Activated T-cell treated with anti-CD3 and anti-CD28 coated beads, Interleukin-2, amount 50 U/mL, for 4 hours (primary cell): Measurements from ENCODE around the gene CADPS2. TPM values are rescaled to one million over a fixed set of nuclear protein-coding genes. Genes with fewer than 3 reads are reported as not detected.
"Not testable (repeated sequence)": the region's sequence is repeated elsewhere in the genome, so short reads cannot be mapped to it uniquely, and the experiment has no call there.

Experiments used
- ATAC-seq, 2 donors: fragments of 200-7000 bp; cut with Tn5 transposase; one replicate each; pipeline ENCODE4 v1.10.0; 2021
- DNase-seq: peaks from one replicate; pipeline ENCODE4 v3.0.0-alpha.2; 2020
- H3K27me3 Mint-ChIP-seq: one replicate; pipeline ENCODE4 v1.8.0; 2021; ENCODE audit warnings: low read depth, mixed read lengths
- H3K36me3 Mint-ChIP-seq: one replicate; pipeline ENCODE4 v1.8.0; 2022; ENCODE audit warnings: mixed read lengths; ENCODE audit not compliant: insufficient read depth
- H3K4me1 Mint-ChIP-seq: one replicate; pipeline ENCODE4 v1.8.0; 2021; ENCODE audit warnings: low read depth, mixed read lengths
- H3K4me3 Mint-ChIP-seq: one replicate; pipeline ENCODE4 v1.8.0; 2021; ENCODE audit warnings: mild to moderate bottlenecking, moderate library complexity, mixed read lengths
- H3K9me3 Mint-ChIP-seq: one replicate; pipeline ENCODE4 v1.8.0; 2021; ENCODE audit warnings: mixed read lengths
- total RNA-seq, 3 donors: library from RNA; stranded (reverse); gene quantifications; one replicate each; pipeline ENCODE4 v1.2.1, GENCODE V29; 2021

CADPS2 gene
- total RNA-seq, 3 donors from 2014 or later: 0.11 to 0.18 (median 0.16) TPM

- H3K4me1 Mint-ChIP-seq: no peaks in the 10 kb centered on the region
- no peaks in the 10 kb centered on the region for H3K36me3 Mint-ChIP-seq
- no peak overlapping the region for H3K4me3 Mint-ChIP-seq
- DNase-seq (no peak), ATAC-seq (no peak)
- H3K27me3 Mint-ChIP-seq: no peaks in the 10 kb centered on the region
- peaks cover 11% of the 10 kb centered on the region for H3K9me3 Mint-ChIP-seq
Measured at GRCh38 chr7:122675011-122675410, 211.2 kb downstream of the CADPS2 start.

- ATAC-seq: no peak
- Mint-ChIP-seq H3K36me3 (no peaks in the 10 kb centered on the region), H3K27me3 (no peaks in the 10 kb centered on the region), H3K4me3 (no peak overlapping the region), H3K9me3 (peaks cover 9% of the 10 kb centered on the region), H3K4me1 (no peaks in the 10 kb centered on the region)
- no peak for DNase-seq
Measured at GRCh38 chr7:122674502-122674901, 211.8 kb downstream of the CADPS2 start.

DNA sequence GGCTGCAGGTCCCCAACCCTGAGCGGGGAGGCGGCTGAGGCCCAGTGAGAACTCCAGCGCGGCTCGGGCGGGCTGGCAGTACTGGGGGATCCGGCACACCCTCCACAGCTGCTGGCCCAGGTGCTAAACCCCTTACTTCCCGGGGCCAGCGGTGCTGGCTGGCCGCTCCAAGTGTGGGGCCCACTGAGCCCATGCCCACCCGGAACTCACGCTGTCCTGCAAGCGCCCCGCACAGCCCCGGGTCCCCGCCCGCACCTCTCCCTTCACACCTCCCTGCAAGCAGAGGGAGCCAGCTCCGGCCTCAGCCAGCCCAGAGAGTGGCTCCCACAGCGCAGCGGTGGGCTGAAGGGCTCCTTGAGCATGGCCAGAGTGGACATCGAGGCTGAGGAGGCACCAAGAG is 212.3 kb downstream of the CADPS2 start:
- no peaks in the 10 kb centered on the region for H3K4me1 Mint-ChIP-seq
- ATAC-seq: no peak
- H3K9me3 Mint-ChIP-seq: peaks cover 7% of the 10 kb centered on the region
- no peaks in the 10 kb centered on the region for H3K36me3 Mint-ChIP-seq
- no peak overlapping the region for H3K4me3 Mint-ChIP-seq
- no peak for DNase-seq
- H3K27me3 Mint-ChIP-seq: no peaks in the 10 kb centered on the region

DNA sequence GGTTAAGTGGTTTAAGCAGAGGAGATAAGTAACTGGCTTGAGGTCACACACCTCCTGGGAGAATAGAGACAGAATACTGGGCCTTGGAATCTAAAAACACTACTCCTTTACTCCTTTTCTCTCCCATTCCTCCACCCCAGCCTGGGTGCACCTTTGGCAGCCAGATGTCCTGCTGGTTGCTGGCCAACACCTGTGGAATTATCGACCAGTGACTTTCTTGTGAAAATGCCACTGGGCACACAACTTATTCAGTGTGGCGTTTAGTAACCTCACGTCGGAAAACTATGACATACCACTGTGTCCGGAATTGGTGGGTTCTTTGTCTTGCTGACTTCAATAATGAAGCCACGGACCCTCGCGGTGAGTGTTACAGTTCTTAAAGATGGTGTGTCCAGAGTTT is 213.7 kb downstream of the CADPS2 start:
- Mint-ChIP-seq H3K27me3 (no peaks in the 10 kb centered on the region), H3K36me3 (no peaks in the 10 kb centered on the region), H3K4me1 (no peaks in the 10 kb centered on the region), H3K4me3 (no peak overlapping the region), H3K9me3 (peaks cover 7% of the 10 kb centered on the region)
- ATAC-seq: no peak
- no peak for DNase-seq

DNA sequence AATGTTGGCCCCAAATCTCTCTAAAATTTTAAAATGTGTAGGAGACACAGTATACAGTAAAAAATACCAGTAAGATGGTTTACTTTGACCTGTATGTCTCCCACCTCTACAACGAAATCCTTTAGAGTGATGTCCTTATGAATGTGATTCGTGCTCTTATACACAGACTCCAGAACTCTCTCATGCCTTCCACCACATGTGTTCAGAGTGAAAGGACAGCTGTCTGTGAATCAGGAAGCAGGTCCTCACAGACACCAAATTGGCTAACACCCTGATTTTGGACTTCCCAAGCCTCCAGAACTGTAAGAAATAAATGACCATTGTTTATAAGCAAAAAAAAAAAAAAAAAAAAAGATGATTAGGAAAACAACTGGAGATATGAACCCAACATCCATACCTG is 222.5 kb downstream of the CADPS2 start:
- Mint-ChIP-seq H3K27me3 (no peaks in the 10 kb centered on the region), H3K9me3 (no peaks in the 10 kb centered on the region), H3K4me3 (no peak overlapping the region), H3K4me1 (no peaks in the 10 kb centered on the region), H3K36me3 (no peaks in the 10 kb centered on the region)
- DNase-seq (no peak), ATAC-seq (no peak)

GRCh38 chr7:122658856-122659255 is 227.4 kb downstream of the CADPS2 start:
- peaks cover 3% of the 10 kb centered on the region for H3K9me3 Mint-ChIP-seq
- H3K4me1 Mint-ChIP-seq: no peaks in the 10 kb centered on the region
- H3K36me3 Mint-ChIP-seq: no peaks in the 10 kb centered on the region
- ATAC-seq (no peak), DNase-seq (no peak)
- H3K4me3 Mint-ChIP-seq: no peak overlapping the region
- no peaks in the 10 kb centered on the region for H3K27me3 Mint-ChIP-seq

DNA sequence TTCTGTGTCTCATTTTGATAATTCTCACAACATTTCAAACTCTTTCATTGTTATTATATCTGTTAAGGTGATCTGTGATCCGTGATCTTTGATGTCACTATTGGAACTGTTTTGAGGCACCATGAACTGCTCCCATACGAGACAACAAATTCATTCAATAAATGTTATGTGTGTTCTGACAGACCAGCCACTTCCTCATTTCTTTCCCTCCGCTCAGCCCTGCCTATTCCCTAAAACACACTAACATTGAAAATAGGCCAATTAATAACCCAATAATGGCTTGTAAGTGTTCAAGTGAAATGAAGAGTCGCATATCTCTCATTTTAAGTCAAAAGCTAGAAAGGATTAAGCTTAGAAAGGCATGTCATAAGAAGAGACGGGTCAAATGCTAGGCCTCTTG is 232.6 kb downstream of the CADPS2 start:
- Mint-ChIP-seq H3K4me1 (no peaks in the 10 kb centered on the region), H3K27me3 (no peaks in the 10 kb centered on the region), H3K4me3 (no peak overlapping the region), H3K9me3 (peaks cover 6% of the 10 kb centered on the region), H3K36me3 (no peaks in the 10 kb centered on the region)
- DNase-seq (no peak), ATAC-seq (no peak)

DNA sequence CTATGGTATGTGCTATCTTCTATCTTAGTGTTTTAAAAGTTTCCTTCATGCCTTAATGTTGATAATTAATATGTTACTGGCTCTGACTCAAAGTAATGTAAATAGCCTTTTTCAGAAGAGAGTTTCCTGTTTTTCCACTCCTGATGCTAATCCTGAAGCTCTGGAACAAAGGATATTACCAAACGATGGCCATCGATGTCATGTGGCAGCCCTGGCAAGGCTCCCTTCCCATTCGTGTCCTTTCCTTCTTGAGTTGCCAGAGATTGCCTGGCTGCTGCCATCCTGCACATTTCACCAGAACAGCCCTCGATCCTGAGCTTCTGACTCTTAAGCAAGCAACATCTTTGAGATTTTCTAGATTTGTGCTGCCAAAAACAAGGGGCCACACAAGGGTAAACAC is 233.4 kb downstream of the CADPS2 start:
- H3K4me1 Mint-ChIP-seq: no peaks in the 10 kb centered on the region
- H3K27me3 Mint-ChIP-seq: no peaks in the 10 kb centered on the region
- peaks cover 6% of the 10 kb centered on the region for H3K9me3 Mint-ChIP-seq
- H3K36me3 Mint-ChIP-seq: no peaks in the 10 kb centered on the region
- DNase-seq (no peak), ATAC-seq (no peak)
- no peak overlapping the region for H3K4me3 Mint-ChIP-seq

GRCh38 chr7:122651451-122651850 is 234.8 kb downstream of the CADPS2 start:
- no peak for DNase-seq
- Mint-ChIP-seq H3K4me1 (no peaks in the 10 kb centered on the region), H3K9me3 (peaks cover 11% of the 10 kb centered on the region), H3K4me3 (no peak overlapping the region), H3K36me3 (no peaks in the 10 kb centered on the region), H3K27me3 (no peaks in the 10 kb centered on the region)
- ATAC-seq: no peak

GRCh38 chr7:122643250-122643649 is 243.0 kb downstream of the CADPS2 start:
- Mint-ChIP-seq H3K4me3 (no peak overlapping the region), H3K27me3 (no peaks in the 10 kb centered on the region), H3K4me1 (no peaks in the 10 kb centered on the region), H3K36me3 (no peaks in the 10 kb centered on the region), H3K9me3 (peaks cover 14% of the 10 kb centered on the region)
- no peak for ATAC-seq
- DNase-seq: no peak

DNA sequence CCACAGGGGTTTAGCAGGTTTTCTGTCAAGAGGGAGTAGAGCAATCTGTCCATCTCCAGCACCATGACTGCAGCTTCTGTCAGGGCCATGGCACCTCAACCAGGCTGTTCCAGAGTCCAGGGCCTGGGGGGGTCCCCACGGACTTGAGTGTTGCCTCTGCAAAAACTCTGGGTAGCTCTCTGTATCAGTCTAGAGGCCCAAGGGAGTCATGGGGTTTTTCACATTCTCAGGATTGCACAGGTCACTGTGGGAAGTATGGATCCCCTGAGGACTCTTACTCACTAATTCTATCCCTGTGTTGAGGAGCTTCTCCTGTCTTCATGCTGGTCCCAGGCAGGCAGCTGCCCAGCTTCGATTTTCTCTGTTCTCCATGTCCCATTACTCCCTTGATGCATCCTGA is 247.8 kb downstream of the CADPS2 start:
- H3K4me1 Mint-ChIP-seq: no peaks in the 10 kb centered on the region
- H3K9me3 Mint-ChIP-seq: peaks cover 27% of the 10 kb centered on the region
- DNase-seq (no peak), ATAC-seq (no peak)
- no peaks in the 10 kb centered on the region for H3K36me3 Mint-ChIP-seq
- H3K4me3 Mint-ChIP-seq: no peak overlapping the region
- H3K27me3 Mint-ChIP-seq: no peaks in the 10 kb centered on the region

- H3K27me3 Mint-ChIP-seq: no peaks in the 10 kb centered on the region
- DNase-seq: no peak
- ATAC-seq: no peak
- no peaks in the 10 kb centered on the region for H3K4me1 Mint-ChIP-seq
- H3K36me3 Mint-ChIP-seq: no peaks in the 10 kb centered on the region
- H3K4me3 Mint-ChIP-seq: no peak overlapping the region
- H3K9me3 Mint-ChIP-seq: peaks cover 31% of the 10 kb centered on the region
Measured at GRCh38 chr7:122637784-122638183, 248.5 kb downstream of the CADPS2 start.

GRCh38 chr7:122635481-122635880 is 250.8 kb downstream of the CADPS2 start:
- H3K4me3 Mint-ChIP-seq, H3K27me3 Mint-ChIP-seq, DNase-seq, H3K4me1 Mint-ChIP-seq, H3K36me3 Mint-ChIP-seq, ATAC-seq: not testable (repeated sequence)
- peaks cover 36% of the 10 kb centered on the region for H3K9me3 Mint-ChIP-seq

- no peak for ATAC-seq
- no peaks in the 10 kb centered on the region for H3K36me3 Mint-ChIP-seq
- H3K27me3 Mint-ChIP-seq: no peaks in the 10 kb centered on the region
- peaks cover 26% of the 10 kb centered on the region for H3K9me3 Mint-ChIP-seq
- no peaks in the 10 kb centered on the region for H3K4me1 Mint-ChIP-seq
- no peak overlapping the region for H3K4me3 Mint-ChIP-seq
- no peak for DNase-seq
Measured at GRCh38 chr7:122633472-122633871, 252.8 kb downstream of the CADPS2 start.

GRCh38 chr7:122632238-122632637 is 254.0 kb downstream of the CADPS2 start:
- DNase-seq: no peak
- Mint-ChIP-seq H3K36me3 (no peaks in the 10 kb centered on the region), H3K9me3 (peaks cover 26% of the 10 kb centered on the region), H3K27me3 (no peaks in the 10 kb centered on the region), H3K4me3 (no peak overlapping the region), H3K4me1 (no peaks in the 10 kb centered on the region)
- ATAC-seq: no peak

DNA sequence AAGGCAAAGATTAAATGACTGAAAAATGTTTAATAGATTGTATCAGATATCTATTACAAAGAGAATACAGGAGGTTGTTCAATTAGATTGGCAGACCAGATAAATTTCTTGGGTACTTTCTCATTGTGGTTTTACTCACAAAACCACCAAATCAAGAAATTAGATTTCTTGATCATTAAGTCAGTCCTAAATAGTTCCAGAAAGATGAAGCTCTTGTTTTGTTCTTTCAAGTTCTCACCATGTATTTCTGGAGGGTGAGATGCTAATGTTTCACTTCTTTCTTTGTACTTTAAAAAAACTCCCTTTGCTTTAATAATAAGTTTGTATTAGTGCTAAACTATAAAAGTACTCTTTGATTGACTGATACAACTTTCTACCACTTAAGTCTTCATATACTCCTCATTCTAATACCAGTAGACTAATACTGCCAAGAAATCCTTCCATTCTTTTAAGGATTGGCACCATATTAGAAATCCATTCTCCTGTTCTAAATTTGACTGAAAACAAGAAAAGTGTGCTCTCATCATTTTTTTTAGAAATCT is 256.8 kb downstream of the CADPS2 start:
- no peaks in the 10 kb centered on the region for H3K36me3 Mint-ChIP-seq
- no peaks in the 10 kb centered on the region for H3K27me3 Mint-ChIP-seq
- no peaks in the 10 kb centered on the region for H3K4me1 Mint-ChIP-seq
- DNase-seq (no peak), ATAC-seq (no peak)
- H3K9me3 Mint-ChIP-seq: peaks cover 15% of the 10 kb centered on the region
- no peak overlapping the region for H3K4me3 Mint-ChIP-seq
